ENCODE measurements around the gene ZNF101. TPM values are rescaled to one million over a fixed set of nuclear protein-coding genes. Genes with fewer than 3 reads are reported as not detected.
"Not testable (repeated sequence)": the region's sequence is repeated elsewhere in the genome, so short reads cannot be mapped to it uniquely, and the experiment has no call there.

ZNF101 gene
- total RNA-seq, 3 donors from 2014 or later (not counting 1 experiment from before 2014, with no cell fraction given) = 35.7 to 58.7 (median 41.0) TPM

DNA sequence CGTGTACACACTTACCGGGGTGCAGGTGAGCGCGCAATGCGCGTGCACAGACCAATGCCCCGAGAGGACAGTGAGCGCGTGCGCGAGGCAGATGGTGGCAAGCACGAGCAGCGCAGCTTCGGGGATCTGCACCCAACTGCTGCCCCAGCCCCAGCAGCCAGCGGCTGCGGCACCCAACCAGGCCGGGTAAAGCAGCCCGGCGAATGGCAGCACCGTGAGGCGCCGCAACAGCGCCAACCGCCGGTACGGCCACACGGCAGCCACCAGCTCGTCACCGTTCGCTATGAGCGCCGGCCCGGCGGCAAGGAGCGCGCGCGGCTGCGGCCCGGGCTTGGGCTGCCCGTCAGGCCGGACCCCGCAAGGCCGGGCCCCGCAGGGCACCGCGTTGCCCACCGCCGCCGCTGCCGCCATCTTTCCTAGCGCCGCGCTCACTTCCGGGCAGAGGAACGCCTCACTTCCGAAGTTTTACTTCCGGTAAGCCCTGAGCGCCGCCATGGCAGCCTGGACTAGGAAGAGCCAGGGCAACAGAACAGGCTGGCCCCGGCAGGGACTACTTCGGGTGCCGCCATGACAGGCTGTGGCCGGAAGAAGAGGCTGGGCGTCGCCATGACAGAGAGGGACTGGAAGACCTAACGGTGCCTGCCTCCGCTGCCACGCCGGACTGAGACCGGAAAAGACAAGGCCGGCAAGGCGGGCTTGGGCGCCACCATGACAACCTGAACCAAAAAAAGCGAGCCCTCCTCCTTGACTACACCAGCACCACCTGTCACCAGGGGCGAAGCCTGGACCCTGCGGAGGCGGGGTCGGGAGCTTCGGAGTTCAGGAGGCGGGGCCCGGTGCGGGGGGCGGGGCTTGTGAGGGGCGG, 5.2 kb upstream of the ZNF101 start, which contains the start of gene ATP13A1:
Gene ATP13A1, minus strand, starts transcription at position 421 of the 865 bp plus-strand sequence. Its CDS starts 10 bp downstream, at position 411.
- peak within 1 kb of the TSS; percentile 95 to 98 for H3K27ac Mint-ChIP-seq
- H3K9me3 Mint-ChIP-seq = no peaks in the 10 kb centered on the region
- peaks cover 34 to 37% of the 10 kb centered on the region in 2 donors for H3K4me1 Mint-ChIP-seq
- Histone ChIP-seq H3K36me3 (ENCODE audit: control insufficient read depth, insufficient read depth, low read length) (peaks cover 12% of the 10 kb centered on the region), H3K27me3 (ENCODE audit: control insufficient read depth, insufficient read depth, low read length) (no peaks in the 10 kb centered on the region), H3K4me3 (ENCODE audit: low read length) (peak within 1 kb of the TSS; percentile 60), H3K9me3 (ENCODE audit: control insufficient read depth, insufficient read depth, low read length) (peaks cover 12% of the 10 kb centered on the region), H3K4me1 (ENCODE audit: control insufficient read depth, insufficient read depth, low read length) (peaks cover 59% of the 10 kb centered on the region), H3K27ac (ENCODE audit: low read length) (peak within 1 kb of the TSS; percentile 100)
- no peaks in the 10 kb centered on the region for H3K27me3 Mint-ChIP-seq (ENCODE audit: low read depth in 2 of 2)
- peak; percentile 78 to 90 (median 81) for ATAC-seq
- intact Hi-C loops (cut with micrococcal nuclease) = no loop called here
- DNase-seq = peak; percentile 88 to 97
- TF ChIP-seq, protein P1, sequence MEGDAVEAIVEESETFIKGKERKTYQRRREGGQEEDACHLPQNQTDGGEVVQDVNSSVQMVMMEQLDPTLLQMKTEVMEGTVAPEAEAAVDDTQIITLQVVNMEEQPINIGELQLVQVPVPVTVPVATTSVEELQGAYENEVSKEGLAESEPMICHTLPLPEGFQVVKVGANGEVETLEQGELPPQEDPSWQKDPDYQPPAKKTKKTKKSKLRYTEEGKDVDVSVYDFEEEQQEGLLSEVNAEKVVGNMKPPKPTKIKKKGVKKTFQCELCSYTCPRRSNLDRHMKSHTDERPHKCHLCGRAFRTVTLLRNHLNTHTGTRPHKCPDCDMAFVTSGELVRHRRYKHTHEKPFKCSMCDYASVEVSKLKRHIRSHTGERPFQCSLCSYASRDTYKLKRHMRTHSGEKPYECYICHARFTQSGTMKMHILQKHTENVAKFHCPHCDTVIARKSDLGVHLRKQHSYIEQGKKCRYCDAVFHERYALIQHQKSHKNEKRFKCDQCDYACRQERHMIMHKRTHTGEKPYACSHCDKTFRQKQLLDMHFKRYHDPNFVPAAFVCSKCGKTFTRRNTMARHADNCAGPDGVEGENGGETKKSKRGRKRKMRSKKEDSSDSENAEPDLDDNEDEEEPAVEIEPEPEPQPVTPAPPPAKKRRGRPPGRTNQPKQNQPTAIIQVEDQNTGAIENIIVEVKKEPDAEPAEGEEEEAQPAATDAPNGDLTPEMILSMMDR (IDR thresholded peaks at IDR 0.05) = peak; percentile 22
- peak within 1 kb of the TSS; percentile 94 for H3K4me3 Mint-ChIP-seq
- H3K36me3 Mint-ChIP-seq = no peaks in the 10 kb centered on the region
- under 1% methylated on average over 79 of the region's 85 CpGs for WGBS (ENCODE audit: insufficient coverage)

DNA sequence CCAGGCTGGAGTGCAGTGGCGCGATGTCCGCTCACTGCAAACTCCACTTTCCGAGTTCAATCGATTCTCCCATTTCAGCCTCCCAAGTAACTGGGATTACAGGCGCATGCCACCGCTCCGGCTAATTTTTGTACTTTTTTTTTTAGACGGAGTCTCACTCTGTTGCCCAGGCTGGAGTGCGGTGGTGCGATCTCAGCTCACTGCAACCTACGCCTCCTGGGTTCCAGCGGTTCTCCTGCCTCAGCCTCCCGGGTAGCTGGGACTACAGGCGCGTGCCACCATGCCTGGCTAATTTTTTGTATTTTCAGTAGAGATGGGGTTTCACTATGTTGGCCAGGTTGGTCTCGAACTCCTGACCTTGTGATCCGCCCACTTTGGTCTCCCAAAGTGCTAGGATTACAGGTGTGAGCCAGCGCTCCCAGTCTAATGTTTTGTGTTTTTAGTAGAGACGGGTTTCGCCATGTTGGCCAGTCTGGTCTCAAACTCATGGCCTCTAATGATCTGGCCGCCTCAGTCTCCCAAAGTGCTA, 3.2 kb upstream of the ZNF101 start:
- H3K27ac Mint-ChIP-seq; DNase-seq; H3K27me3 ChIP-seq (ENCODE audit: control insufficient read depth, insufficient read depth, low read length); H3K36me3 ChIP-seq (ENCODE audit: control insufficient read depth, insufficient read depth, low read length); H3K27ac ChIP-seq (ENCODE audit: low read length); H3K36me3 Mint-ChIP-seq; H3K27me3 Mint-ChIP-seq (ENCODE audit: low read depth in 2 of 2); intact Hi-C loops (cut with micrococcal nuclease); ATAC-seq; H3K9me3 Mint-ChIP-seq; H3K4me3 ChIP-seq (ENCODE audit: low read length): not testable (repeated sequence)
- H3K4me3 Mint-ChIP-seq = peak overlapping the region; percentile 35
- Histone ChIP-seq H3K9me3 (ENCODE audit: control insufficient read depth, insufficient read depth, low read length) (peaks cover 12% of the 10 kb centered on the region), H3K4me1 (ENCODE audit: control insufficient read depth, insufficient read depth, low read length) (peaks cover 72% of the 10 kb centered on the region)
- over 99% methylated on average over 22 of the region's 22 CpGs for WGBS (ENCODE audit: insufficient coverage)
- H3K4me1 Mint-ChIP-seq = peaks cover 43 to 48% of the 10 kb centered on the region in 2 donors

DNA sequence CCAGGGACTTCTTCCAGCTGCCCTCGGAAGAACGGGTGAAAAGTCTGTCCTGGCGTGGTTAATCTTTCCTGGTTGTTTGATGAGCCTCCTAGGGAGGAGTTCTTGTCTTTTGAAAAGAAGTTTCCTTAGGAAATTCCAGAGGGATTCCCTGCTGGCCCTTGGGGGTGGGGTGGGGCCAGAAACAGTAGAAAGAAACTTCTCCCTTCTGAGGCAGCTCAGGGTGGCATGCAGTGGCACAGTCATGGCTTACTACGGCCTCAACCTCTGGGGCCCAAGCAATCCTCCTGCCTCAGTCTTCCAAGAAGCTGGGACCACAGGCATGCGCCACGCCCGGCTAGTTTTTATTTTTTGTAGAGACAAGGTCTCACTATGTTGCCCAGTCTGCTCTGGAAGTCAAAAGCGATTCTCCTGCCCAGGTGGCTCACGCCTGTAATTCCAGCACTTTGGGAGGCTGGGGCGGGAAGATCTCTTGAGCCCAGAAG, 1.5 kb downstream of the ZNF101 start:
- DNase-seq (no peak), ATAC-seq (no peak)
- H3K27ac Mint-ChIP-seq = peak overlapping the region; percentile 95 to 97
- peak overlapping the region; percentile 97 for H3K4me3 ChIP-seq (ENCODE audit: low read length)
- WGBS (ENCODE audit: insufficient coverage) = 91% methylated on average over 9 of the region's 10 CpGs
- H3K9me3 ChIP-seq (ENCODE audit: control insufficient read depth, insufficient read depth, low read length) = peaks cover 29% of the 10 kb centered on the region
- peaks cover 7% of the 10 kb centered on the region for H3K36me3 Mint-ChIP-seq
- peak overlapping the region; percentile 97 for H3K4me3 Mint-ChIP-seq
- peaks cover 55% of the 10 kb centered on the region for H3K4me1 ChIP-seq (ENCODE audit: control insufficient read depth, insufficient read depth, low read length)
- no peaks in the 10 kb centered on the region for H3K27me3 ChIP-seq (ENCODE audit: control insufficient read depth, insufficient read depth, low read length)
- no peaks in the 10 kb centered on the region for H3K27me3 Mint-ChIP-seq (ENCODE audit: low read depth in 2 of 2)
- intact Hi-C loops (cut with micrococcal nuclease) = no loop called here
- H3K9me3 Mint-ChIP-seq = no peaks in the 10 kb centered on the region
- H3K27ac ChIP-seq (ENCODE audit: low read length) = no peak overlapping the region
- peaks cover 21 to 25% of the 10 kb centered on the region in 2 donors for H3K4me1 Mint-ChIP-seq
- peaks cover 22% of the 10 kb centered on the region for H3K36me3 ChIP-seq (ENCODE audit: control insufficient read depth, insufficient read depth, low read length)
- TF ChIP-seq, protein P1 (IDR thresholded peaks at IDR 0.05) = no peak

DNA sequence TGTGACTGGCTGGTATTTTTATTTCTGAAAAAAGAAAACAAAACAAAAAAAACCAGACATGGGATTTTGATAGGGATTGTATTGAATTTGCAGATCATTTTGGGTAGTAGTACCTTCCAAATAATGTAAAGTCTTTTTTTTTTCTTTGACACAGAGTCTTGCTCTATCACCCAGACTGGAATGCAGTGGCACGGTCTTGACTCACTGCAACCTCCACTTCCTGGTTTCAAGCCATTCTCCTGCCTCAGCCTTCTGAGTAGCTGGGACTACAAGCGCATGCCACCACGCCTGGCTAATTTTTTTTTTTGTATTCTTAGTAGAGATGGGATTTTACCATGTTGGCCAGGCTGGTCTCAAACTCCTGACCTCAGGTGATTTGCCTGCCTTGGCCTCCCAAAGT, 4.2 kb downstream of the ZNF101 start:
- peaks cover 33% of the 10 kb centered on the region for H3K9me3 ChIP-seq (ENCODE audit: control insufficient read depth, insufficient read depth, low read length)
- DNase-seq (no peak), ATAC-seq (no peak)
- H3K27ac Mint-ChIP-seq = no peak overlapping the region
- peaks cover 30% of the 10 kb centered on the region for H3K36me3 Mint-ChIP-seq
- no peaks in the 10 kb centered on the region for H3K9me3 Mint-ChIP-seq
- no peaks in the 10 kb centered on the region for H3K27me3 ChIP-seq (ENCODE audit: control insufficient read depth, insufficient read depth, low read length)
- WGBS (ENCODE audit: insufficient coverage) = 93% methylated on average over 3 of the region's 3 CpGs
- H3K4me1 ChIP-seq (ENCODE audit: control insufficient read depth, insufficient read depth, low read length) = peaks cover 36% of the 10 kb centered on the region
- intact Hi-C loops (cut with micrococcal nuclease) = no loop called here
- no peak overlapping the region for H3K27ac ChIP-seq (ENCODE audit: low read length)
- H3K4me1 Mint-ChIP-seq = peaks cover 34 to 46% of the 10 kb centered on the region in 2 donors
- no peaks in the 10 kb centered on the region for H3K27me3 Mint-ChIP-seq (ENCODE audit: low read depth in 2 of 2)
- H3K36me3 ChIP-seq (ENCODE audit: control insufficient read depth, insufficient read depth, low read length) = peaks cover 46% of the 10 kb centered on the region
- H3K4me3 Mint-ChIP-seq = peak overlapping the region; percentile 17
- TF ChIP-seq, protein P1 (IDR thresholded peaks at IDR 0.05) = no peak
- H3K4me3 ChIP-seq (ENCODE audit: low read length) = no peak overlapping the region
